Glomerular visceral epithelial cell (primary cell): Measurements from ENCODE around the gene SVOP.
A peak's percentile ranks its signal among the peaks of the same experiment; 100 is the strongest.

ENCODE experiments used
- DNase-seq: peaks from one replicate; pipeline ENCODE4 v3.0.0-alpha.2; 2016; ENCODE audit errors: extremely low spot score

Gene SVOP

GRCh38 chr12:108975024-108975593, 45.8 kb downstream of the SVOP start:
- peak; percentile 18 for DNase-seq

- no peak for DNase-seq
These were observed 47.2 kb downstream of the SVOP start for GRCh38 chr12:108973629-108974152.

DNA sequence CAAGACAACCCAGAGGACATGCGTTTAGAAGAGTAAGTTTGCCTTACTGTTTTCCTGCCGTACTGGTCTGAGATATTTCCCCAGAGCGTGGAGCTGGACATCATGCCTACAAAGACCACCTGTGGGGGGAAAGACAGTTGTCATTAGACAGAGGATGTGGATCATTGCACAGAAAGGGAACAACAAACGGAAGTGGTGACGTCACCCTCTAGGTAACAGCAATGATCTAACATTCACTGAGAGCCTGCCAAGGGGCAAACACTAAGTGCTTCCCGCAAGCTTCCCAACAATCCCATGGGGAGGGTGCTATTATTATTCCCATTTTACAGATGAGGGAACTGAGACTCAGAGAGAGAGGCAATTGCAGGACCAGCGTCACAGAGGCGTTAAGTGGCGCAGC, 48.5 kb downstream of the SVOP start:
- DNase-seq: no peak

- DNase-seq: no peak
These were observed 51.2 kb downstream of the SVOP start for GRCh38 chr12:108969622-108970021.

DNA sequence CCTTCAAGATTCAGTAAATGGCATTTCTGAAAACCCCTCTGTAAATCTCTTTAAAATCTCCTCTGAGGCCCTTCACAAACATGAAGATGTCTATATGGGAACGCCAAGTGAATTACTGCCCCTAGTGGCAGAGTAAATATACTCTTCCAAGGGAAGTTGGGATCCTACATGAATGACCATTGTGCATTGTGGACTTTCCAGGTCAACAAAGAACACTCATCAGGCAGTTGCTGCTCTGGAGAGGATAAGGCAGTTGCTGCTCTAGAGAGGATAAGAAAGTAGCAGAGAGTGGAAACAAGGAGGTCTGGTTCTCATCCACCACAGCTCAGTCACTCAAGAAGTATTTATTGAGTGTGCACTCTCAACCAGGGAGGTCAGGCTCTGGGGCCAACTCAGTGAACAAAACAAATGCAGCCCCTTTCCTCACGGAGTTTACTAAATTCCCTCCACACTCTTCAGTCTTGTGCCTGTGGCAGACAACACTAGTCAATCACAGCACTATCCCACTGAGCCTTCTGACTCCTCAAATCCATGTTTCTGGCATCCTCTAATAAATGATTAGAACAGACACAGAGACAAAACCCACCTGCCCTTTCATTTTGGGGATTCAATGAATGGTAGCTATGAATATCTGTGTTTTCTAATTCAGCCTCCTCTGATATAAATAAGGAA, 52.9 kb downstream of the SVOP start:
- DNase-seq: no peak

- DNase-seq: no peak
These were observed 54.3 kb downstream of the SVOP start for GRCh38 chr12:108966378-108967151.

GRCh38 chr12:108965886-108966285, 55.0 kb downstream of the SVOP start:
- no peak for DNase-seq

GRCh38 chr12:108964371-108965352, 56.2 kb downstream of the SVOP start:
- no peak for DNase-seq

DNA sequence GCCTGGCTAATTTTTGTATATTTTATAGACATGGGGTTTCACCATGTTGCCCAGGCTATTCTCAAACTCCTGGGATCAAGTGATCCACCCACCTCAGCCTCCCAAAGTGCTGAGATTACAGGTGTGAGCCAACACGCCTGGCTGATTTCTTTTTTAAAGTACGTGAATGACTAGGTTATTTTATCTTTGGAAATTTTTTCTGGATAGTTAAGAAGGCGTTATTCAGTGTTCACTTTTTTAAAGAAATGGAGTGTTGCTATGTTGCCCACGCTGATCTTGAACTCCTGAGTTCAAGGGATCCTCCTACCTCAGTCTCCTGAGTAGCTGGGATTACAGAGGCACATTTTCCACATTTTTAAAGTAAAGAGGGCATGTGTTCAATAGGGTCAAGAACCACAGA, 58.6 kb downstream of the SVOP start:
- no peak for DNase-seq

GRCh38 chr12:108959748-108960655, 60.9 kb downstream of the SVOP start:
- DNase-seq: no peak

DNA sequence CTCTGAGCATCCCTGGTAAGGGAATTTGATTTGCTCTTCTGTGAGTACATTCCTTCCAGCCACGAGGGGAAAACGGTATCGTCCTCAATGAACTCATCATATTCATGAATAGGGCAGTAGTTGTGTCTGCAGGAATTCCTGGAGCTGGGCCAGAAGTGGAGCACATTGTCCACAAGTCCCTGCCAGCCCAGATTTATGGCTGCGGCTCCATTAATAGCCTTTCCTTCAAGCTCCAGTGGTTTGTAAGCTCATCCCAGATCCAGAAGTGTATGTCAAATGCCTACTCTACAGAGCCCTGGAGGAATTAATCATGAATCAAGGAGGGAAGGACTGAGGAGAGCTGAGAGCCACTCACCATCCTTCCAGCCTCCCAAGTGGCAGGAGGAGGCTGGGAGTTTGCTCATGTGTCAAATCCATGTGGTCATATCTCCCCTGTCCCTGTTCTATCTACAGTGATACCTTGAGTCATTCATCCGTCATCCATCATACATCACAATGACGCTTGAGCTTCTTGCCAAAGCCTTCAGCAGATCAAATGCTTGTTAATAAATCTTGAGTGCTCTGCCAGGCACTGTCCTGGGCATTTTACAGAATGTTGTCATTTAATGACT, 65.5 kb downstream of the SVOP start:
- DNase-seq: peak; percentile 99

- DNase-seq: peak; percentile 63
These were observed 69.7 kb downstream of the SVOP start for GRCh38 chr12:108950991-108951739.

DNA sequence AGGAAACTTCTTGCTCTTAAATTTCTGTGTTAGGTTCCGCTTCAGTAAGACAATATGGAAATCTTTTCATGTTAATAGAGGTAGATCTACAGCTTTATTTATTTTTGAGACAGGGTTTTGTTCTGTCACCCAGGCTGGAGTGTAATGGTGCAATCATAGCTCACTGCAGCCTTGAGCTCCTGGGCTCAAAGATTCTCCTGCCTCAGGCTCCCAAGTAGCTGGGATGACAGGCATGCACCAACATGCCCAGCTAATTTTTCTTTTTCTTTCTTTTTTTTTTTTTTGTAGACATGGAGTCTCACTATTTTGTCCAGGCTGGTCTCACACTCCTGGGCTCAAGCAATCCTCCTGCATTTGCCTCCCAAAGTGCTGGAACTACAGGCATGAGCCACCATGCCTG, 70.9 kb downstream of the SVOP start:
- DNase-seq: no peak

GRCh38 chr12:108948367-108948766, 72.5 kb downstream of the SVOP start:
- no peak for DNase-seq

- DNase-seq: no peak
These were observed 73.8 kb downstream of the SVOP start for GRCh38 chr12:108947097-108947496.

DNA sequence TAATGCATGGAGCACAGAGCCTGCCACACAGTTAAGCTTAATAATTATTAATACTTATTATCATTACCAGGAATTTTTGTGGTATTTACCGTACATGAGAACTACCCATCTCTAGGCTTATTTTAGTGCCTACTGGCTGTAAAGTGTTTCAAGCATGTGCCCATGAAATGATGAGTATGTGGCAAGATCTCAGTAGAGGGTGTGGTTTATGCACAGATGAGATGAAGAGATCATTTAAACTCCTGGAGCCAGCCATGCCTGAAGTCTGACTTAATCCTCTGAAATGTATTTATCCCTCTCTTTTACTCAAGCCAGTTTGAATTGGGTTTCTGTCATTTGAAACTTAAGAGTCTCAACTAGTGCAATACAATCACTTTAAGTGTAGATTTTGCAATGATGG, 80.7 kb downstream of the SVOP start:
- no peak for DNase-seq

DNA sequence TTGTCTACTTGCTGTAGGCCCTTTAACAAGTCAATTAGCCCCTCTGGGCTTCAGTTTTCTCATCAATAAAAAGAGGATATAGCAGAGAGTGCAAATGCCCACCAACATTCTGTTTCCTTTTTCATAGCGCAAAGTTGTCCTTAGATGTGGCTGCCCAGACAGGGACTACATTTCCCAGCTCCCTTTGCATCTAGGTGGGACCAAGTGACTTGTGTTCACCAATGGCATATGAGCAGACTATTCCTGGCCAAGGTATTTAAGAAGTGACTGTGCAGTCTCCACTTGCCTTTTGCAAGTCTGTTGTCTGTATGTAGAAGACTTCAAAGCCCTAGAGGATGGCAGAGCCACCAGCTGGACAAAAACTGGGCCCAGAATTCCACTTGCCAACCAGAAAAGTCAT, 81.3 kb downstream of the SVOP start:
- no peak for DNase-seq

DNA sequence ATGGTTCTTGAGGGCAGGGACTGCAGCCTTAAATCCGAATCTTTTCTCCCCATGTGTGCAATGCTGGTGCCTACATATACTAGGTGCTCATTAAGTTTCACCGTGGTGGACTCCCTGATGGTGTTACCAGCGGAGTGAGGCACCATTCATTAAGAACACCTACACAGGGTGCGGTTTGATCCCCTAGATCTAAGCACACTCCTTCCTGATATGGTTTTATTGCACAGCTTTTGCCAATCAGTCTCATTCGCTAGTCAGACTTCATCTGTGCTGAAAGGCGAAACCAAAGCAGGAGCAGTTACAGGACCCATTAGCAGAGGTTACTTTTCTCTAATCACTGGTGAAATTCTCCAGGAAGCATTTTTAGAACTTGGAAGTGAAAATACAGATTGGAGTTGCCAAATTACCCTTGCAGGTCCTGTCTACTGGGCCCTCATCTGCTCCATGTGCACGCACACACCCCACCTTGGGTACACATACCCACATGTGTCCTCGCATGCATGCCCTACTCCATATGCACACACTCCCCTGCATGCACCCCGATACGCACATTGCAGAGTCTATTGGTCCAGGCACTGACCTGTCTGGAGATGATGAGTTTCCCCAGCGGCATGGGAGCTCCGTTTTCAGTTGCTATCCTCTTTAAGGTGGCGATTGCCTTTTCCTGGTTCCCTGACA, 82.5 kb downstream of the SVOP start:
- no peak for DNase-seq
